HepG2 (cell line): Measurements from ENCODE around the gene MFAP4. TPM values are rescaled to one million over a fixed set of nuclear protein-coding genes. Genes with fewer than 3 reads are reported as not detected.

Experiments
- ATAC-seq: fragments of 200-7000 bp; cut with Tn5 transposase; 3 replicates; pipeline ENCODE4 v1.9.1; 2020; ENCODE audit warnings: mild to moderate bottlenecking, moderate library complexity
- BruUV-seq: library from RNA; stranded (reverse); fragments of 400-500 nt; replicated peaks from 2 replicates; lab custom pipeline; 2021; lab: Mats Ljungman, UMichigan
- CTCF ChIA-PET: fragments of 300-600 bp; formaldehyde crosslinking; extraction: SDS; loops from one replicate; lab custom pipeline; 2021; ENCODE audit warnings: low total read pairs, inconsistent platforms, low intra/inter-chr PET ratio; lab: Yijun Ruan, JAX
- POLR2A ChIA-PET: fragments of 350-600 bp; sonication (Branson Sonifier 250); formaldehyde crosslinking; loops from one replicate; lab custom pipeline; 2020; ENCODE audit warnings: antibody characterized with exemption, inconsistent platforms; lab: Yijun Ruan, JAX
- DNase-seq: peaks from one replicate; pipeline ENCODE4 v3.0.0-alpha.2; 2015; ENCODE audit warnings: low spot score
- FAIRE-seq: peaks from 3 replicates; lab custom pipeline; 2011; peaks lifted over from hg19 to GRCh38; lab: Jason Lieb, UNC
- H2AFZ ChIP-seq: one replicate; pipeline ENCODE4 v1.6.1; 2011; ENCODE audit warnings: low read length, inconsistent platforms
- H3K27ac ChIP-seq: fragments of 300-600 bp; 3 replicates; pipeline ENCODE4 v1.8.0; 2011; ENCODE audit warnings: mixed run types, mild to moderate bottlenecking, mixed read lengths, low read length, inconsistent platforms; ENCODE audit not compliant: insufficient read depth; ENCODE audit errors: extremely low read length
- H3K27me3 ChIP-seq, 2 experiments: fragments of 200-600 bp in 1 of 2; 2 replicates in 1 of 2; 3 replicates in 1 of 2; pipeline versions ENCODE4 v1.6.0 to v1.8.0; 2011; ENCODE audit warnings: low read length in 2 of 2, mild to moderate bottlenecking in 2 of 2, moderate library complexity in 2 of 2, inconsistent platforms in 1 of 2; ENCODE audit not compliant: insufficient read depth in 2 of 2, control insufficient read depth in 1 of 2
- H3K36me3 ChIP-seq, 2 experiments: fragments of 200-600 bp in 1 of 2; replicated peaks in 1 of 2; 2 replicates in 1 of 2; 3 replicates in 1 of 2; pipeline versions ENCODE4 v1.5.1 to v1.8.0; 2011; ENCODE audit warnings: low read length in 2 of 2, inconsistent platforms in 1 of 2; ENCODE audit not compliant: insufficient read depth in 2 of 2, control insufficient read depth in 1 of 2
- H3K4me1 ChIP-seq: 2 replicates; pipeline ENCODE4 v1.5.1; 2012; ENCODE audit warnings: low read length, inconsistent platforms; ENCODE audit not compliant: insufficient read depth
- H3K4me2 ChIP-seq: 2 replicates; pipeline ENCODE4 v1.6.0; 2011; ENCODE audit warnings: low read depth, low read length, inconsistent platforms
- H3K4me3 ChIP-seq, 3 experiments: fragments of 200-600 bp in 1 of 3; sonication (generic), shearing (Covaris generic) in 1 of 3; replicated peaks in 1 of 3; 2 replicates each; pipeline ENCODE4 v1.5.1; 2011 to 2016; ENCODE audit warnings: low read length in 3 of 3, inconsistent platforms in 2 of 3, low read depth in 2 of 3, mild to moderate bottlenecking in 2 of 3, control low read depth in 1 of 3, mixed read lengths in 1 of 3; ENCODE audit not compliant: insufficient read depth in 1 of 3
- H3K79me2 ChIP-seq: one replicate; pipeline ENCODE4 v1.6.1; 2011; ENCODE audit warnings: low read length, inconsistent platforms; ENCODE audit not compliant: insufficient read depth
- H3K9ac ChIP-seq: 2 replicates; pipeline ENCODE4 v1.6.0; 2011; ENCODE audit warnings: mild to moderate bottlenecking, low read depth, low read length, inconsistent platforms; ENCODE audit not compliant: insufficient read depth
- H3K9me3 ChIP-seq: 2 replicates; pipeline ENCODE4 v1.5.1; 2012; ENCODE audit warnings: mild to moderate bottlenecking, low read length
- H4K20me1 ChIP-seq: 2 replicates; pipeline ENCODE4 v1.6.0; 2011; ENCODE audit warnings: inconsistent platforms, mild to moderate bottlenecking, low read length, moderate library complexity; ENCODE audit not compliant: insufficient read depth
- ASH2L ChIP-seq: fragments of 300-600, 200-600 bp; sonication (generic); IDR thresholded peaks from 2 replicates; pipeline ENCODE4 v1.7.0; 2017; ENCODE audit warnings: low read depth, mild to moderate bottlenecking, moderate library complexity, mixed read lengths, low read length; ENCODE audit not compliant: insufficient read length
- E2F1 ChIP-seq: sonication (generic); formaldehyde crosslinking; IDR thresholded peaks from 2 replicates; pipeline ENCODE4 v1.5.0; 2020; ENCODE audit warnings: missing genetic modification reagents
- PREB ChIP-seq: sonication (generic); formaldehyde crosslinking; IDR thresholded peaks from 2 replicates; pipeline ENCODE4 v1.4.0; 2020; ENCODE audit warnings: missing genetic modification reagents
- RERE ChIP-seq: IDR thresholded peaks from 2 replicates; pipeline ENCODE4 v1.6.1; 2016; ENCODE audit warnings: low read depth, missing genetic modification reagents, missing compliant biosample characterization
- RNF219 ChIP-seq: sonication (generic); formaldehyde crosslinking; IDR thresholded peaks from 2 replicates; pipeline ENCODE4 v1.5.0; 2020; ENCODE audit warnings: mild to moderate bottlenecking, missing genetic modification reagents
- SMARCE1 ChIP-seq: fragments of 450-650 bp; IDR thresholded peaks from 2 replicates; pipeline ENCODE4 v1.6.1; 2017; ENCODE audit warnings: borderline replicate concordance
- ZNF101 ChIP-seq: sonication (generic); formaldehyde crosslinking; IDR thresholded peaks from 2 replicates; pipeline ENCODE4 v1.4.0; 2020; ENCODE audit warnings: mild to moderate bottlenecking, low read depth, missing genetic modification reagents, borderline replicate concordance
- WGBS: methylation state at CpG from one replicate; pipeline ENCODE4 v1.1.6; 2017; ENCODE audit warnings: low lambda C conversion rate; 5-methylcytosine and 5-hydroxymethylcytosine counted together
- in situ Hi-C: cut with HindIII; loops from 2 replicates; pipeline ENCODE4 v1.10.0; 2017; ENCODE audit warnings: low pct_unique_long_range_greater_than_20kb; ENCODE audit not compliant: extremely low pct_ligation_motif_present
- intact Hi-C: fragments of 100-400 bp; cut with micrococcal nuclease; formaldehyde crosslinking; loops from one replicate; pipeline ENCODE4 v1.10.0; 2022; ENCODE audit not compliant: unreplicated experiment
- polyA plus RNA-seq, 8 experiments: library from polyadenylated mRNA; depleted of rRNA in 3 of 8; stranded (reverse) in 7 of 8; unstranded in 1 of 8; fragments of >200 nt; fragmentation: Illumina TruSeq in 4 of 8; extraction: Trizol in 4 of 8; gene quantifications; 2 replicates each; pipeline versions ENCODE4 v1.2.1 to v1.2.3, GENCODE V29; 2011 to 2016; ENCODE audit warnings: low read depth in 4 of 8, missing spikeins in 1 of 8, mixed read lengths in 1 of 8; ENCODE audit not compliant: insufficient read depth in 1 of 8
- total RNA-seq, 5 experiments: library from RNA; depleted of rRNA; stranded (reverse); fragments of >200 nt; fragmentation: Illumina TruSeq; extraction: Trizol; gene quantifications; 2 replicates each; pipeline ENCODE4 v1.2.3, GENCODE V29; 2016; ENCODE audit warnings: low read depth in 1 of 5

The MFAP4 gene
- total and polyA plus RNA-seq, 2 of the 13 experiments (the other 11 are each of a cell fraction or from before 2014, with no cell fraction given), result 0.08 TPM; not detected in 1

GRCh38 chr17:19415311-19415710 lies 28.3 kb upstream of the MFAP4 start:
- Histone ChIP-seq H3K4me1 (no peaks in the 10 kb centered on the region), H3K4me2 (no peak overlapping the region), H4K20me1 (no peaks in the 10 kb centered on the region), H3K79me2 (no peaks in the 10 kb centered on the region), H3K27me3 (peaks cover 6 to 44% of the 10 kb centered on the region in 2 experiments), H3K27ac (no peak overlapping the region), H3K36me3 (no peaks in the 10 kb centered on the region), H3K9me3 (no peaks in the 10 kb centered on the region), H3K9ac (no peak overlapping the region), H2AFZ (no peak overlapping the region), H3K4me3 (no peak overlapping the region)
- TF ChIP-seq ZNF101 (CRISPR knock-in tag), result no peak
- no peak for TF ChIP-seq ASH2L
- no peak for TF ChIP-seq E2F1
- TF ChIP-seq RNF219, result no peak
- no peak for TF ChIP-seq PREB
- no peak for TF ChIP-seq SMARCE1
- no peak for TF ChIP-seq RERE
- POLR2A ChIA-PET, result no interaction called here
- in situ Hi-C loops, result no loop called here
- no peak for FAIRE-seq
- ATAC-seq, result no peak
- WGBS, result 14% methylated on average over 11 of the region's 13 CpGs
- CTCF ChIA-PET, result no interaction called here
- BruUV-seq, result no TSS peak
- no peak for DNase-seq
- intact Hi-C loops, result no loop called here
